Stimulated activated naive CD4-positive, alpha-beta T cell treated with Interleukin-2 at 50 U/mL for 16 hours (primary cell): ENCODE results near the gene CD38.
"Not testable (repeated sequence)": the region's sequence is repeated elsewhere in the genome, so short reads cannot be mapped to it uniquely, and the experiment has no call there.

Experiments used
- DNase-seq: peaks from one replicate; lab custom pipeline; 2025; lab: John Stamatoyannopoulos, UW

CD38 gene

DNA sequence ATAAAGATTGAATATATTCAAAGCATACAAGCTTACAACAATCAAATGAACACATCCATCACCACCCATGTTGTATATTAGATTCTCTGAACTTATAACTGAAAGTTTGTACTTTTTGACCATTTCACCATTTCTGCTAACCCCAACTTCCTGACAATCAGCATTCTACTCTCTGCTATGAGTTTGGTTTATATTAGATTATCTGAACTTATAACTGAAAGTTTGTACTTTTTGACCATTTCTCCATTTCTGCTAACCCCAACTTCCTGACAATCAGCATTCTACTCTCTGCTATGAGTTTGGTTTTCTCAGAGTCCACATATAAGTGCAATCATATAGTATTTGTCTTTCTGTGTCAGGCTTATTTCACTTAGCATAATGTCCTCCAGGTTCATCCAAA lies 15.7 kb upstream of the CD38 start:
- DNase-seq: not testable (repeated sequence)

DNA sequence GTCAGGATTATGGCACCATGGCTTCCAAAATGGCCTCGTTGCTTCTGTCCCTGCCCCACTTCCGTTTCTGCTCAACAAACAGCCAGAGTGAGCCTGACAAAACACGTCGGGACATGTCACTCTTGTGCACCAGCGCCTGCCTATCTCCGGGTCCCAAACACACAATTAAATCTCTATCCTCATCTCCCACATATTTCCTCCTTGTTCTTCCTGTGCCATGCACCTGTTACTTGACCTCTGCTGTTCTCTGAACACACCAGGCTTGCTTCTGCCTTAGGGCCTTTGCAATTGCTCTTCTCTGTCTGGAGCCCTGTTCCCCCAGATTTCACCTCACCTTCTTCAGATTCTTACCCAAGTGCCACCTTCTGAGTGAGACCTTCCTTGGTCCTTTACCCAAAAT lies 12.7 kb upstream of the CD38 start:
- no peak for DNase-seq

DNA sequence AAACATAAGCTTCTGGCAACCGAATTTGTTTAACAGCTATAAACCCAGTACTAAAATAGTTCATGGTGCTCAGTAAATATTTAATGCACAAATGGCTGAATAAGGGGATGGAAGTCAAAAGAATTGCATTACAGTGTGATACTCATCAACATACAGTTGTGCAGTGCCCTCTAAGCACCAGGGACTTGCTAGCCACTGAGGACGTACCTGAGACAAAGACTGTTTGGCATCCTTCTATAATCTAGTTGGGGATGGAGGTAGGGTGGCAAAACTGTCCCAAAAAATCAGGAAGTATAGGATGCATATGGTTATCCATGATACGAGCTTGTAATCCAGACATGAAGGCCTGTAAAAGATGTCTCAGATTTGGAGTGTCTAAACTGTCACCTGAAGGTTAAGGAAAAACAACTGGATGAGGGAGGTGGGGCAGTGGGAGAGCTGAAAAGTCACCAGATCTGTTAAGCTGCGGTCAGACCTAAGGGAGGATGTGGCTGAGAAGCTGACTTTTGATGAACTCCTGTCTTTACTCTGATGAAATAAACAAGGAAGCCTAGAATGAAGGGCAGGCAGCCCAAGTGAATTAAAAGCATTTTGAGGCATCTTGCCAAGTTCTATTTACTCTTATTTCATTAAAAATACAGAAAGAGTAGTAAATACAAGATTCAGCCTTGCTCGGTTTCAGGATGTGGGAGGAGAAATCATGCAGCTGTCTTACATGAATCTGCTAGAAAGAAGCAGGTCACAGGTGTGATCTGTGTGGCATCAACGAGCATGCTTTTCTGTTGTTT lies 12.0 kb upstream of the CD38 start:
- peak; percentile 28 for DNase-seq

DNA sequence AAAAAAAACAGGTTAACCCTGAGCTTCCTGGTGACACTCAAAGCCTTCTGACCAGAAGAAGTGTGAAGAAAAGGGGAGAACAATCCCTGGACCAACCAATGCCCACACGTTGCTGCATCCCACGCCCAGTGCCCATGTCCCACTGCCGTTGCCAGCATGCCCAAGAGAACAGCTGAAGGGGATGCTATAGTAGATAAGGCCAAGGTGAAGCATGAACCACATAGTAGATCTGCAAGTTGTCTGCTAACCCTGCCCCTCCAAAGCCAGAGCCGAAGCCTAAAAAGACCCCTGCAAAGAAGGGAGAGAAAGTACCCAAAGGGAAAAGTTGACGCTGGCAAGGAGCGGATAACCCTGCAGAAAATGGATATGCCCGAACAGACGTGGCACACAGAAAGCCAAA lies 11.3 kb upstream of the CD38 start:
- DNase-seq: no peak

DNA sequence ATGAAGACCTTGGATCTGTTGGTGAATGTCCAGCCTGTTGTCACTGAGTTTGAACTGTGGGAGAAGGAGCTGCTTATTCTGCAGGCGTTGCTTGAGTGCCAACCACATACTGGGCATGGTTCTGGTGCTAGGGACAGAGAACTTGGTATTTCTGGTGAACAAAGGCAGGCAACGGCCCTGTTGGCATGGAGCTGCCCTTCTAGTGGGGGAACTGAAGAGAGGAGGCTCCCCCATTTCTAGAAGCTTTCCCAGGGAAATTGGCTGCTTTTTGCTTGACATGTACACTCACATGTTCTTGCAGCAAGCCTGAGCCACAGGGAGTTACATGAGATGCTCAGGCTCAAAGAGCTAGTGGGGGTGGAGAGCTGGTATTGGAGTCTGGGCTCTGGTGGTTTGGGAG lies 8.9 kb upstream of the CD38 start:
- no peak for DNase-seq

DNA sequence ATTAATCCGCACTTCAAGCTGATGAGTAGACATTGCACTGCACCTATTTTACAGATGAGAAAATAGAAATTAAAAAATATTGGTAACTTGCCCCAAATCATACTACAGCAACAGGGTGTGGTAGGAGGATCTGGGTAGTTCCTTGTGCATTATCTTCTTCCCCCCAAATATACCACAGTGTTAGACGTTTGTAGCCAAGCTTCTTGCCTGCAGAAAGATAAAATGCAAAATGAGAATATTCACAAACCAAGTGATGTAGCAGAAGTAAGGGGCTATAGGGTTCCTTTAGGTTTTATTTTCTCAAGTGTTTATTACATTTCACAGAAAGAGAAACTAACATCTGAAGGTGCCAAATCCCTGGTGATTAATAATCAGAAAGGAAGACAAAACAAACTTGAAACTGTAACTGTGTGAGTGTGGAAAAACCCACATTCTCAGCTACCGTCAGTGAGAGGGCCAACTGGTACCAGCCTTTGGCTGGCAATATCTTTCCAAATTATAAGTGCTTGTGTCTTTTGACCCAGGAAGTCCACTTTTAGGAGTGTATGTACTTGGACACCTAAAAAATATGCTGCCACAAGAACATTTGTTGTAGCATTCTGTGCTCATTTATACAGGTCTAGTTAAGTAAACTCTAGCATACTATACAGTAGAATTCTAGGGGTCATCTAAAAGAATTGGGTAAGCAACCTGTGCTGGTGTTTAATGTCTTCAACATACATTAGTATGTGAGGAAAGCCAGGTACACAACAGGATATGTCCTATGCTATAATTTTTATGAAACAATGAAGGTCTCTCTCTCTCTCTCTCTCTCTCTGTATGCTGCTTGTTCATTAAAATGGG lies 6.7 kb upstream of the CD38 start:
- no peak for DNase-seq

DNA sequence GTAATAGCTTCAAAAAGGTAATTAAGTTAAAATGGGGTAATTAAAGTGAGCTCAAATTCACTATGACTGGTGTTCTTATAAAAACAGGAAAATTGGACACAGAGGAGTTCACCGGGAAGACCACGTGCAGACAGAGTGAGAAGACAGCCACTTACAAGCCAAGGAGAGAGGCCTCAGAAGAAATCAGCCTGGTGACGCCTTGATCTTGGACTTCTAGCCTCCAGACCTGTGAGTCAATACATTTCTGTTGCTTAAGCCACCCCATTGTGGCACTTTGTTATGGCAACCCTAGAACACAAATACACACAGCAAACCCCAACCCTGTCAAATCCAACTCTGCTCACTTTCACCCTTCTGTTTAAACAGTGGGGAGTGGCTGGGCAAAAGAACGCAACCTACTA lies 4.1 kb upstream of the CD38 start:
- no peak for DNase-seq

DNA sequence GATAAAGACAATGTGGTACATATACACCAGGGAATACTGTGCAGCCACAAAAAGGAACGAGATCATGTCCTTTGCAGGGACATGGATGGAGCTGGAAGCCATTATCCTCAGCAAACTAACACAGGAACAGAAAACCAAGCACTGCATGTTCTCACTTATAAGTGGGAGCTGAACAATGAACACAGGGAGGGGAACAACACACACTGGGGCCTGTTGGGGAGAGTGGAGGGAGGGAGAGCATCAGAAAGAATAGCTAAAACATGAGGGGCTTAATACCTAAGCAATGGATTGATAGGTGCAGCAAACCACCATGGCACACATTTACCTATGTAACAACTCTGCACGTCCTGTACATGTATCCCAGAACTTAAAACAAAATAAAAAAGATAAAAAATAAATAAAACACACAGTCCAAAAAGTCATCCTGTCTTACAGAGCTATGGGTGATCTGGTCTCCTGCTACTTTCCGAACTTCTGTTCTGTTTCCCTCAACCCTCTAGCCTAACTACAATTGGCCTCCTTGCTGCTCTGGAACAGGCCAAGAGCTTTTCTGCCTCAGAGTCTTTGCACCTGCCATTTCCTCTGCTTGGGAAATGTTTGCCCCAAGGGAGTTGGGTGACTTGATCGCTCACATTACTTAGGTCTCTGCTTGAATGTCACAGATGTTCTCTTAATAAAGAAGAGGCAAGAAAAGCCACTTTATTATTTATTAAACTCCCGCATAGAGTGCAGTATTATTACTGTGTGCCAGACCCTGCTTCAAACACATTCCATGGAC lies 1.1 kb upstream of the CD38 start:
- DNase-seq: no peak

DNA sequence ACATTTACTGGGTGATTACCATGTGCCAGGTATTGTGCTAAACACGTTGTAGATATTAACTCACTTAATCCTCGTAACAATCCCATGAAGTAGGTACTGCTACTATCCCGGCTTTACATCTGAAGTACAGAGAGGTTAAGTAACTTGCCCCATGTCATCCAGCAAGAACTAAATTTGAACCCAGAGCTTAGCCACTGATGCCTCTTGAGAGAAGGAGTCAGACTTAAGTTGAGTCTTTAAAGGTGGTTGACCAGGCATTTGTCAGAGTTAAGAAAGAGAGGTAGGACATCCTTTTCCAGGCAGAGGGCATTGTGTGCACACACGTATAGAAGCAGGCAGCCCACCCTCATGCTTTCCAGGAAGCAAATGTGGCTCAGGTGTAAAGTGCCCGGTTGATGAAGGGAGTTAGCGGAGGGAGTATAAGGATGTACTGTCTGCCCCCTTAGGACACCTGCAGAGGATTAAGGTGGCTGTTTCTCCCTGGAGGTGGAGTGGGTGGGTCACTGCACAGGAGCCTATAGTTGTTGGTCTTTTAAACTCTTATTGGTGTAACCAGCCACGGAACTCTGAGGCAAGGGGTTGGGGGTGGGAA lies 335 bp upstream of the CD38 start:
- no peak for DNase-seq

DNA sequence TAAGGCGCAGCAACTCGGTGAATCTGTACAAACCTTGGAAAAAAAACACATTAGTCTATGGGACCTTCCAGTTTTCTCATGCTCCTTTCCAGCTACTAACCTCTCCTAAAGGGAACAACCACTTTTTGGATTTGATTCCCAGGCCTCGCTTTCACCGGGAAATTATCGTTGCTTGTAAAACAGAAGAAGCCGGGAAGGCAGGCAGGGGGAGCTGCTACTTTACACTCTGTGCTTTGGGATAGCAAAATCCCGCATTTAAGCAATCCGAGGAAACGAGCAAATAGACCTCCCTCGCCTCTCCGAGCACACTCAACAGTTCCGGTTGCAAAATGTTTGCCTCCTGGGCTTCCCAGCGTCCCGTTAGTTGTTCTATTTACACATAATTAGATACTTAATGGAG lies 1.2 kb downstream of the CD38 start:
- DNase-seq: no peak

DNA sequence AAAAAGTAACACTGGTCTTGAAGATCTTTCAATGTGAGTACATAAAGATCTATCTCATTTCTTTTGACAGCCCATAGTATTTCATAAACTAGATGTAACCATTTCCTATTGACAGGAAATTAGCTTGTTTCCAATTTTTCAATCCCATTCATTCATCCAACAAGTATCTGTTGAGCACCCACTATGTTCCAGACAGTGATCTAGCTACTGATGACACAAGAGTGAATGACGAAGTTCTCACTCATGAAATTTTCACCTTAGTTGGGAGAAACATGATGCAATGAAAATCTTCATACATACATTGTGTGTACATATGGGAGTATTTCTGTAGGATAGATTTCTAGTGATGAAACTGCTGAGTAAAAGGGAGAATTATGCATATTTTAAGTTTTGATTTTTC lies 1.7 kb downstream of the CD38 start:
- DNase-seq: no peak

DNA sequence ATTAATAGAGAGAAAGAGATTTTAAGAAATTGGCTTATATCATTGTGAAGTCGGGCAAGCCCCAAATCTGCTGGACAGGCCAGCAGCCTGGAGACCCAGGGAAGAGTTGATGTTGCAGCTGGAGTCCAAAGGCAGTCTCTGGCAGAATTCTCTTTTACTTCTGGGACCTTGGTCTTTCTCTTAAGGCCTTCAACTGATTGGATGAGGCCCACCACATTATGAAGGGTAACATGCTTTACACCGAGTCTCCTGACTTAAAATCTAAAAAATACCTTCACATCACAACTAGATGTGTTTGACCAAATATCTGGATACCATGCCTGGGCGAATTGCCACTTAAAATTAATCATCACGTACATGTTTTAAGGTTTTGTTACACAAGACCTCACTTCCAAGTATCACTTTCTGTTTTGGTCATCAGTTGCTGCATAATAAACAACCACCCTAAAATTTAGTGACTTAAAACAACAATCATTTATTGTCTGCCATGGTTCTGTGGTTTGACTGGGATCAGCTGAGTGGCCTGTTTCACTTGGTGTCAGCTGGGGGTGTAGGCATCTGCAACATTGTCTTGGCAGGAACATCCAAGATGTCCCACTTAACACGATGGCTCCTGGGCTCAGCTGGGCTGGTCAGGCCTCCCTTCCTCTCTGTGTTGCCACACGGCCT lies 3.4 kb downstream of the CD38 start:
- DNase-seq: peak; percentile 18

DNA sequence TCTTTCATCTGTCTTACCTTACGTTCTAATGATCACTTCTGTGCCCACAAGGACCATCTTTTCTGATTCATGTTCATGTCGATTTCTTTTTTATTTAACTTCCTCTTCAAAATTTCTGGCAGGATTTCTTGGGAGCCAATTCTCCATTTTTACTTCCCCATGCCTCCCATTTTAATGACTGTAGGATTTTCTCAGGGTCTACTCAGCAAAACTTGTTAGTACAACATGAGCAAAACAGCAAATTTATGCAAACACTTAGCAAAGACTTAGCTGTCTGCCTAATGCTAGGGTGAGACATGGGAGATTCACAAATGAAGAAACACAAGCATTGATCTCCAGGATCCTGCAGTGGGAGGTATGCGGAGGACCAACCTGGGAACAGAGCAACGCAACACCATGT lies 5.5 kb downstream of the CD38 start:
- no peak for DNase-seq

DNA sequence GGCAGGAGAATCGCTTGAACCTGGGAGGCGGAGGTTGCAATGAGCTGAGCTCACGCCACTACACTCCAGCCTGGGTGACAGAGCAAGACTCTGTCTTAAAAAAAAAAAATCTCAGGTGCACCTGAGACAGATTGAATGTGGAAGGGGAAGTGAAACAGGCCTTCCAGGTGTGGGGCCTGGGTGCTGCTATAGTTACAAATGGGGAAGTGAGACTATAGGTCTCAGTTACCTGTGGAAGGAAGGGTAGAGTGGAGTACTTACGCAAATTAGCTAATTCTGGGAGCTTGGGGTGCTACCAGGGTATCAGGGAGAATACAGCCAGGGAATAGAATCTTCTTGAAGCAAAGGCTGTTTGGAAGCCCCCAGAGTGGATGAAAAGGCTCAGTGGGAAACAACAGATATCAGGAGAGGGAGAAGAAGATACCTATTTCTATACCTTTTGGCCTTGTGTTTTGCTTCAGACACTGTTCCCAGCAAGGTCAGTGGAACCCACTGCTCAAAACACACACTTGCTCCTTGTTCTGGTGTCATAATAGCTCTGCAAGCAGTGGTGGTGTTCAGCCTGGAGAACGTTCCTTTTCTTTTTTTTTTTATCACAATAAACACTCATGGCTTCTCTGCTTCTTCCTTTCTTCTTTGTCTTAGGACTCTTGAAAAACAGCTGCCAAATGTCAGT lies 7.0 kb downstream of the CD38 start:
- no peak for DNase-seq

DNA sequence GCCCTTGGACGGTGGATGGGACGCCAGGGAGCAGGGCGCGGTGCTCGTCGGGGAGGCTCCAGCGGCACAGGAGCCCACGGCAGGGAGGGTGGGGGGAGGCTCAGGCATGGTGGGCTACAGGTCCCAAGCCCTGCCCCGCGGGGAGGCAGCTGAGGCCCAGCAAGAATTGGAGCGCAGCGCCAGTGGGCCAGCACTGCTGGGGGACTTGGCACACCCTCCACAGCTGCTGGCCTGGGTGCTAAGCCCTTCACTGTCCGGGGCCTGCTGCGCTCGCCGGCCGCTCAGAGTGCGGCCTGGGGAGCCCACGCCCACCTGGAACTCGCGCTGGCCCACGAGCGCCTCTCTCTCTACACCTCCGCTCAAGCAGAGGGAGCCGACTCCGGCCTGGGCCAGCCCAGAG lies 8.6 kb downstream of the CD38 start:
- DNase-seq: no peak

DNA sequence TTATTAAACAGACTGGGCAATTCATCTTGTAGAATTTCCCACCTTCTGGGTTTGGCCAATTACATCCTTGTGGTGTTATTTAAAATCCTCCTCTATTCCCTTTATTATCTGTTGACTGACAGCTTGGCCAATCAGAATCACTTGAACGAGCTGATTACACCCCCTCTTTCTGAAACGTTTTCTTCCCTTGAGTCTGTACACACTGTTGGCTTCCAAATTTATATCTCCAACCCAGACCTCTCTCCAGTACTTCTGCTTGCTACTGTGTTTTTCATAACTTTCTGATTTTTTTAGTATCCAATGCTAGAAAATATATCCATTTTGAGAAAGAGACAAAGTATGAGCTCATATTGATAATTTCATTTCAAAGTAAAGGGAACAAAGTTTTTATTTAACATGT lies 14.8 kb downstream of the CD38 start:
- no peak for DNase-seq

DNA sequence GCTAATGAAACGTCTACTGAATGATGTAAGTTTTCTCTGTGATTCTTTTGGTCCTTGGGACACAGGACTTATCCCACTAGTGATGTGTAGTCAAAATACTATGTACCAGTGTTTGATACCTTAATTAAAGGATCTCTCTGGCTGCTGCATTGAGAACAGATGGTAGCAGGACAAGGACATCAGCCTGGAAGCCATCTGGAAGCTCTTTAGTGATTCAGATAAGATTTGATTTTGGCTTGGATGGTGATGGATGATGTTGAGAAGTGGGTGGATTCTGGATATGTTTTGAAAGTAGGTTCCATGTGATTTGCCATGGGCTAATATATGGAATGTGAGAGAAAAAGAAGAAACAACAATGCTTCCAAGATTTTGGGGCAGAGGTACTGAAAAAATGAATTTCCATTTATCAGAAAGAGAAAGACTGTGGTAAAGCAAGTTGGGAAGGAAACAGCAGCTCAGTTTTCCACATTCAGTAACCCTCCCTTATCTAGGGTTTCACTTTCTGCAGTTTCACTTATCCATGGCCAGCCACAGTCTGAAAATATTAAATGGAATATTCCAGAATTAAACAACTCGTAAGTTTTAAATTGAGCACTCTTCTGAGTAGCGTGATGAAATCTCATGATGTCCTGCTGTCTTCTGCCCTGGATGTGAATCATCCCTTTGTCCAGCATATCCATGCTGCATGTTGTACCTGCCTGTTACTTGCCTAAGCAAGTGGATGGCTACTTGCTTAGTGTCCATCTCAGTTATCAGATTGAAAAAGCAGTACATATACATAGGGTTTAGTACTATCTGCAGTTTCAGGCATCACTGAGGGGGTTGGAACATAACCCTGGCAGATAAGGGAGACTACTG lies 15.6 kb downstream of the CD38 start:
- no peak for DNase-seq

DNA sequence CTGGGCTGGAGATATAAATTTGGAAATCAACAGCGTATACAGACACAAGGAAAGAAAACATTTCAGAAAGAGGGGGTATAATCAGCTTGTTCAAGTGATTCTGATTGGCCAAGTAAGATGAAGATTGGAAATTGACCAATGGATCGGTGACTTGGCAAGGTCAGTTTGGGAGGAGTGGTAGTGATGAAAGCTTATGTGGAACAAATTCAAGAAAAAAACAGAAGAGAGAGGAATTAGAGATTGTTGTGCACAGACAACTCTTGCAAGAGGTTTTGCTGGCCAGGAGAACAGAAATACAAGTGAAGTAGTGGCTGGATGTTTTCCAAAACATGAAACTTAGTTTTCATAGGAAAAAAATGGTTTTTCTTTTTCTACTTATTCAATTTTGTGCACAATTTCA lies 16.3 kb downstream of the CD38 start:
- DNase-seq: no peak

DNA sequence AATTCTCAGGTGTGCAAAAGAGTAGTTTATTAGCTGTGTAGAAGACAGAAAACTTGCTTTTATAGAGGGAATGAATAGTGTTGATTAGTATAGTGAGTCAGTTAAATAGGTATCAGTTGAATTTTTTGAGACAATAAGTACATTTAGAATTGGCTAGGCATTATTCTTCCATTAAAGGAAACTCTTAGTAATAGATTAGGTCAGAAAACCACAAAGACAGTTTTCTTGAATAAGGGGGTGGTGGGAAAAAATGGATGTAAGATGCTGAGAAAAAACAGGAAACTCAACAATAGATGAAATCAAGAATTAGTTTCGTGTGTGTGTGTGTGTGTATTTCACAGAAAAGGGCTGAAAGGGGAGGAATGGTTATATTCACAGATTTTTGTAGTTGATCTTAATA lies 16.8 kb downstream of the CD38 start:
- no peak for DNase-seq

DNA sequence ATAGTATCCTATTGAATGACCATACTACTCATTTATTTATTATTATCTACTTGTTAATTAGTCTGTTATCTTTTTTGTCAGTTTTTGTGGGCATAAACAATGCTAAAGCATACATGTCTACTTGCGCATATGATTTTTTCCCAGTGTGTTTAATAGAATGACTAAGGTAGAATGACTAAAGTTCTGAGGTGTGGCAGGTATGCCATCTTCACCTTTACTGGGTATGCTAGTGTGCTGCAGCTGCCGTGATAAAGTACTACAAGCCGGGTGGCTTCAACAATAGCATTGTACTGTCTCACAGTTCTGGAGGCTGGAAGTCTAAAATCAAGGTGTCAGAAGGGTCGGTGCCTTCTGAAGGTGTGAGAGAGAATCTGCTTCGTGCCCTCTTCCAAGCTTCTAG lies 19.2 kb downstream of the CD38 start:
- no peak for DNase-seq
